Measurements from ENCODE around the gene PANK2. TPM values are rescaled to one million over a fixed set of nuclear protein-coding genes. Genes with fewer than 3 reads are reported as not detected.
"Not testable (repeated sequence)": the region's sequence is repeated elsewhere in the genome, so short reads cannot be mapped to it uniquely, and the experiment has no call there.

Gene PANK2
- total RNA-seq, 1 experiment from 2014 or later: 41.6 TPM

GRCh38 chr20:3906744-3907721 lies 17.8 kb downstream of the PANK2 start:
- Histone ChIP-seq H3K36me3 (ENCODE audit: control insufficient read depth in 1 of 2, insufficient read depth in 2 of 2, low read length in 2 of 2) (peaks cover 29 to 40% of the 10 kb centered on the region in 2 experiments), H3K4me1 (ENCODE audit: control insufficient read depth in 1 of 2, insufficient read depth in 2 of 2, low read length in 2 of 2) (peaks cover 10 to 19% of the 10 kb centered on the region in 2 experiments), H4K20me1 (ENCODE audit: insufficient read depth) (peaks cover 24% of the 10 kb centered on the region; the same call in 1 of the 2 replicates), H3K79me2 (ENCODE audit: insufficient read depth, low read length) (peaks cover 100% of the 10 kb centered on the region)
- intact Hi-C loops (cut with micrococcal nuclease); DNase-seq (ENCODE audit: low read depth, low spot score); POLR2A ChIA-PET; H2AFZ ChIP-seq (ENCODE audit: low read depth, low read length, poor library complexity, severe bottlenecking); H3K27ac ChIP-seq (ENCODE audit: low read depth, low read length); RAD21 ChIA-PET (ENCODE audit: low non-redundant PET in 1 of 2, low total read pairs in 2 of 2, uncharacterized antibody in 2 of 2, unreplicated experiment in 2 of 2); BruUV-seq (replicated peaks); ATAC-seq; H3K9ac ChIP-seq (ENCODE audit: low read length); H3K9me2 ChIP-seq (ENCODE audit: insufficient read depth); CTCF ChIA-PET; H3K4me2 ChIP-seq (ENCODE audit: low read length); H3K4me3 ChIP-seq (replicated peaks in 1 of 2; ENCODE audit: low read depth in 1 of 2, low read length in 2 of 2); H3K27me3 ChIP-seq (ENCODE audit: insufficient read depth, low read length); H3K9me3 ChIP-seq (ENCODE audit: control insufficient read depth in 1 of 2, insufficient read depth in 1 of 2, low read depth in 1 of 2, low read length in 2 of 2): not testable (repeated sequence)

GRCh38 chr20:3908667-3909066 lies 19.5 kb downstream of the PANK2 start:
- DNase-seq (ENCODE audit: low read depth, low spot score) (no peak), ATAC-seq (no peak)
- ChIA-PET POLR2A (no interaction called here), CTCF (no interaction called here), RAD21 (ENCODE audit: low non-redundant PET in 1 of 2, low total read pairs in 2 of 2, uncharacterized antibody in 2 of 2, unreplicated experiment in 2 of 2) (no interaction called here)
- H3K9me3 ChIP-seq (ENCODE audit: control insufficient read depth in 1 of 2, insufficient read depth in 1 of 2, low read depth in 1 of 2, low read length in 2 of 2): no peaks in the 10 kb centered on the region
- H3K36me3 ChIP-seq (ENCODE audit: control insufficient read depth in 1 of 2, insufficient read depth in 2 of 2, low read length in 2 of 2): peaks cover 33 to 53% of the 10 kb centered on the region in 2 experiments
- peaks cover 99% of the 10 kb centered on the region for H3K79me2 ChIP-seq (ENCODE audit: insufficient read depth, low read length)
- H3K27ac ChIP-seq (ENCODE audit: low read depth, low read length): no peak overlapping the region
- no peak overlapping the region for H3K4me3 ChIP-seq (replicated peaks in 1 of 2; ENCODE audit: low read depth in 1 of 2, low read length in 2 of 2)
- no peak overlapping the region for H2AFZ ChIP-seq (ENCODE audit: low read depth, low read length, poor library complexity, severe bottlenecking)
- no peaks in the 10 kb centered on the region for H3K9me2 ChIP-seq (ENCODE audit: insufficient read depth)
- H3K27me3 ChIP-seq (ENCODE audit: insufficient read depth, low read length): no peaks in the 10 kb centered on the region
- H3K4me1 ChIP-seq (ENCODE audit: control insufficient read depth in 1 of 2, insufficient read depth in 2 of 2, low read length in 2 of 2): peaks cover 2 to 7% of the 10 kb centered on the region in 2 experiments; a peak in 2 of 4 replicates
- BruUV-seq (replicated peaks): TSS peak; percentile 14
- H3K9ac ChIP-seq (ENCODE audit: low read length): no peak overlapping the region
- intact Hi-C loops (cut with micrococcal nuclease): no loop called here
- no peak overlapping the region for H3K4me2 ChIP-seq (ENCODE audit: low read length)
- H4K20me1 ChIP-seq (ENCODE audit: insufficient read depth): peaks cover 16% of the 10 kb centered on the region; the same call in 1 of the 2 replicates
- no peak for TF ChIP-seq FOSL1 (IDR thresholded peaks at IDR 0.05; ENCODE audit: low read depth)
- TF ChIP-seq ELF1 (IDR thresholded peaks at IDR 0.05; ENCODE audit: borderline replicate concordance, low read depth): no peak
- no peak for TF ChIP-seq REST (IDR thresholded peaks at IDR 0.05; ENCODE audit: low read depth)
- TF ChIP-seq ZNF274 (IDR thresholded peaks at IDR 0.05; ENCODE audit: low read depth, low read length): no peak
- TF ChIP-seq EGR1 (IDR thresholded peaks at IDR 0.05; ENCODE audit: low read depth): no peak
- no peak for TF ChIP-seq ZBTB33 (IDR thresholded peaks at IDR 0.05; ENCODE audit: extremely low read depth, insufficient replicate concordance, low read length)
- no peak for TF ChIP-seq SRF (IDR thresholded peaks at IDR 0.05; ENCODE audit: low read depth)
- no peak for TF ChIP-seq YY1 (IDR thresholded peaks at IDR 0.05; ENCODE audit: extremely low read depth, insufficient replicate concordance, low read depth, low read length)
- TF ChIP-seq SIN3A (IDR thresholded peaks at IDR 0.05; ENCODE audit: low read depth): no peak
- no peak for TF ChIP-seq ATF3 (IDR thresholded peaks at IDR 0.05)
